Measurements from ENCODE around the gene NOP58.
"Not testable (repeated sequence)": the region's sequence is repeated elsewhere in the genome, so short reads cannot be mapped to it uniquely, and the experiment has no call there.

The NOP58 gene

GRCh38 chr2:202307690-202308089 is 42.1 kb downstream of the NOP58 start:
- no peak for DNase-seq (ENCODE audit: low read depth)

- no peak for DNase-seq (ENCODE audit: low read depth)
Observed at GRCh38 chr2:202311823-202312388, 46.3 kb downstream of the NOP58 start.

GRCh38 chr2:202314116-202314515 is 48.6 kb downstream of the NOP58 start:
- no peak for DNase-seq (ENCODE audit: low read depth)

DNA sequence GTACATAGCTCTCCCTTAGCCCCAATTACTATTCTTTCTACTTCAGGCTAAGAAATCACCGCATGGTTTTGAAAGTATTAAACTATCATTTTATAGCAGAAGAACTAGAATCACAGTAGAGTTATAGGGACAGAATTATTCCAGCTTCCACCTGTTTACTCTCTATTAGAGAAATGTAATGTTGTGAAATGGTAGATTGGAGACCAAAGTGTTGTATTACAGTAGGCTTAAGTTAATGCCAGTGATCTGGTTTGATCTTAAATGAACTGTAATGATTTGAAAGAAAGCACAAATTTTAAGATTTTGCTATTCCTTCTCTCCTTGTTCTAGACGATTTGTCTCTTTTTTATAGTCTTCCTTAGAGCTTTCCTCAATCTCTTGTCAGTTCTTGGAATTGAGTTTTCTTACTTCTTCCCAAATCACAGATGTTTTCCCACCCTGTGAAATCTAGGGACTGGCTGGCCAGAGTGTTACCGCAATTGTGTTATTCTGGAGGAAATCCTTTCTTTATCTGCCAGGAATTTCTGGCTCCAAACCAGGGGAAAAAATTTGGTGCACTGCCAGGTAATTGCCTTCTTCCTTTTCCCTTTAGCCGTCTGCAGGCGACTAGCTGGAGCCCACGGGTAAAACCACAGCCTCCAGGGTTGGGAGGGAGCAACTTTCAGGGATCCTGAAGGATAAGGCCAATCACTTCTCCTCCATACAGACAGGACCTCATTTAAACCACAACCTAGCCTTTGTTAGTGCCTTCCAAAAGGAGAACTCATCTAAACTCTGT is 51.7 kb downstream of the NOP58 start:
- no peak for DNase-seq (ENCODE audit: low read depth)

GRCh38 chr2:202320362-202320761 is 54.8 kb downstream of the NOP58 start:
- not testable (repeated sequence) for DNase-seq (ENCODE audit: low read depth)

- DNase-seq (ENCODE audit: low read depth): no peak
Observed at GRCh38 chr2:202322435-202322834, 56.9 kb downstream of the NOP58 start.

DNA sequence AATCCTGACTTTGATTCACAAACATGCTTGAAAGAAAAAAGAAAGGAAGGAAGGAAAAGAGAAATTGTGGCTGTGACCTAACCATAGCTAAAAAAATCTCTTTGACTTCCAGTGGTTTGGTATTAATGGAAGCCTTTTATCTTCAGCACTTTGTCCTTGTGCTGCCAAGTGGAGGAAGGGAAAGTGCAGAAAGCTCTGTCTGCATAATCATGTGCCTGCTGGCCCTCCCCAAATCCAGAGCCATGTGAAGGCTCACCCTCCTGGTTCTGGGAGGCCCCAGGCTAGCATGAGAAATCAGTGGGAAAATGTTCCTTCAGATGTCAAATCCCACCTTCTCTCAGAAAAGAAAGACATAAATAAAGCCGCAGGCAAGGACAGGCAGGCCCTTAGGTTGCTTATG is 62.3 kb downstream of the NOP58 start:
- no peak for DNase-seq (ENCODE audit: low read depth)

DNA sequence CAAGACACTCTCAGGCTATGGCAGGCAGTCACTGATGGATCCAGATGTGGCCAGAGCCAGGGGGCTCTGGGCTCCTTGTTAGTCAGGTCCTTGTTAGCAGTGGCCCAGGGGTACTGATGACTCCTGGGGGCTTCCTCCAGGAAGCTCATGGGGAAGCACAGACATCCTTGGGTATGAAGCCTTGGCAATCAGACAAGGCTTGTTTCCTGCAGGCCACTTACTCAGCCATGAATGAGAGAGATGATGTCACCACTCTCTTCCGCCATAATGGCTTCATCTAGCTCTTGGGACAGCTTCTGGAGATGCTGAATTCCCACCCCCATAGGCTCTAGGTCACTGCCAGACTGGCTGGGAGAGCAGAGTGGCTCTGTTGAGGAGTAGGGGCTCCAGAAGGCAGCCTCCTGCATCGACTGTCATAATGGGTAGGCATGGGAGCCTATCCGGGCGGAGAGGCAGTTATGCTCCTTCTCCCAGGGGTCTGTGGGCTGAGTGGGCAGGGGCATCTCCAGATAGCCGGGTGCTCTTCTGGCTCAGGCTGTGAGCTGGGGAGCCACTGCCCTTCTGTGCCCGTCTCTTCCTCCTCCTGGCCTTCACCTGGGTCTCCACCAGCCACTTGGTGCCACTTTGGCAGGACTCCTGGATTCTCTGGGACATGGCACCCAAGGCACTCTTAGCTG is 70.4 kb downstream of the NOP58 start:
- no peak for DNase-seq (ENCODE audit: low read depth)

- DNase-seq (ENCODE audit: low read depth): no peak
Observed at GRCh38 chr2:202337151-202337550, 71.6 kb downstream of the NOP58 start.

GRCh38 chr2:202337706-202338346 is 72.3 kb downstream of the NOP58 start:
- no peak for DNase-seq (ENCODE audit: low read depth)

- DNase-seq (ENCODE audit: low read depth): no peak
Observed at GRCh38 chr2:202339071-202339870, 73.7 kb downstream of the NOP58 start.

- DNase-seq (ENCODE audit: low read depth): no peak
Observed at GRCh38 chr2:202344178-202344577, 78.6 kb downstream of the NOP58 start.

- no peak for DNase-seq (ENCODE audit: low read depth)
Observed at GRCh38 chr2:202346180-202346579, 80.6 kb downstream of the NOP58 start.
